HG02798 (cell line): ENCODE data around the gene ZNF329.

Experiments used
- ATAC-seq: cut with Tn5 transposase; IDR thresholded peaks from one replicate; pipeline ENCODE4 v1.9.1; 2021; ENCODE audit warnings: mild to moderate bottlenecking; ENCODE audit not compliant: unreplicated experiment, poor library complexity

Gene ZNF329

GRCh38 chr19:58079792-58080191 is 70.8 kb downstream of the ZNF329 start:
- ATAC-seq, result no peak
